Left cardiac atrium (tissue), 4 donors: ENCODE data around the gene SPATA31A5. TPM values are rescaled to one million over a fixed set of nuclear protein-coding genes. Genes with fewer than 3 reads are reported as not detected.
"Not testable (repeated sequence)": the region's sequence is repeated elsewhere in the genome, so short reads cannot be mapped to it uniquely, and the experiment has no call there.

Source experiments
- ATAC-seq, 2 donors: fragments of 200-7000 bp; cut with Tn5 transposase; one replicate each; pipeline ENCODE4 v1.9.1; 2020; ENCODE audit warnings: mild to moderate bottlenecking in 2 of 2, moderate library complexity in 2 of 2
- DNase-seq: peaks from one replicate; pipeline ENCODE4 v3.0.0-alpha.2; 2020
- intact Hi-C, 2 donors: fragments of 100-400 bp; cut with DNase I; formaldehyde crosslinking; loops; one replicate each; pipeline versions ENCODE4 v1.14.1 to v1.15.1; 2022 to 2023
- long read RNA-seq: library from polyadenylated mRNA; unstranded; transcript quantifications from one replicate; pipeline ENCODE4 v2.0.0, GENCODE V29; 2021
- total RNA-seq, 2 donors: library from RNA; stranded (reverse); fragmentation: NEBNext Ultra II Directional; extraction: Animal tissue kit (Norgen Biotek cat#: 25700); gene quantifications; one replicate each; pipeline ENCODE4 v1.2.1, GENCODE V29; 2021
- donor health status: DM: no; HTN: yes; CAD: no.
- donor health status: DM: no; HTN: yes; CAD: no; lungs with severe emphysema.
- donor health status: DM: yes; HTN: yes; CAD: no.
- donor health status: Dilated cardiomyopathy.

Gene SPATA31A5
- total RNA-seq, result not detected
- long read RNA-seq, result 0 reads

DNA sequence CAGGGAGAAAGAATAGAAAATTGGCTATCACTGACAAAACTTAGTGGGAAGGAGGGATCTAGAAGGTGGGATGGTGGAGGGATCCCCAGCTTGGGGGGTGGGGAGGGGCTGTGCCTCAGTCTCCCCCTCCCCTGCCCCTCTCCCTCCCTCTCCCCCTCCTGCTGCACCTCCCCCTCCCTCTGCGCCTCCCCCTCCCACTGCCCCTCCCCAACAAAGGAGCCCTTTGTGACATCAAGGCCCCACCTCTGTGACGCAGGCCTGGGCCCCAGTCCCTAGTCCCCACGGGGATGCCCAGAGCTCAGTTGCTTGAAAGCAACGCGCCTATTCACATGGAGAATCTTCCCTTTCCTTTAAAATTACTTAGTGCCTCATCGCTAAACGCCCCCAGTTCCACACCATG lies at the start of gene SPATA31A5:
TSS of gene SPATA31A5 (plus strand) at position 301 of the 400 bp plus-strand sequence. CDS start at position 330, 29 bp downstream.
- DNase-seq, ATAC-seq, intact Hi-C loops: not testable (repeated sequence)

DNA sequence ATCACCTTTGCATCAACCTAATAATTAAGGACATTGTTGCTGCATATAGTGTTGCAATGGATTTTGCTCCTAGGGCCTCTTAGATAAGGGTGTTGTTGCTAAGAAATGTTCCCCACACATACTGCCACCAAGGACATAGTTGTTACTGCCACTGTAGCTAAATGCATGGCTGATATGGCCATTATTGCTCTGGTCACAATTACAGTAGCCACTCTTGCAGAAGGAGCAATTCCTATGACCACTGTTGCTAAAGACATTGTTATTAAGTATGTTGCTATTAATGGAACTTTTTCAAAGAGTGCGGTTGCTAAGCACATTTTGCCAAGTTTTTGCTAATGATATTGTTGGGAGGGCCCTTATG lies 48.8 kb downstream of the SPATA31A5 start:
- intact Hi-C loops, DNase-seq, ATAC-seq: not testable (repeated sequence)

DNA sequence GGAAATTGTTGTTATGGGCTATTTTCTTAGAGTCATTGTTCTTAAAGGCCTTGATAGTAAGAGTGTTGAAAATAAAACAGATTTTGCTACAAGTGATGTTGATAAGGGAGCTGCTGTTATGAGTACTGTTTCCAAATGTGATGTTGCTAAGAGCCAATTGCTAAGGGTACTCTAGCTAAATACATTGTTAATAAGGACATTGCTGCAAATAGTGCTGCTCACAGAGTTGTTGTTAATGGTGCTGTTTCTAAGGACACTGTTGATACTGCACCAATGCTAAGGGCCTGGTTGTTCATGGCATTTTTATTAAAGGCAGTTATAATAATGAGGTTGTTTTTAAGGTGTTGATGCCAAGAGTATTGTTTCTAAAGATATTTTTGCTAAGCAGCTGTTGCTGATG lies 52.2 kb downstream of the SPATA31A5 start:
- intact Hi-C loops, ATAC-seq, DNase-seq: not testable (repeated sequence)
